GM23338 (cell line): ENCODE data around the gene PEX16. TPM values are rescaled to one million over a fixed set of nuclear protein-coding genes. Genes with fewer than 3 reads are reported as not detected.

Experiments
- ATAC-seq: fragments of 200-7000 bp; cut with Tn5 transposase; 3 replicates; pipeline ENCODE4 v1.9.1; 2020
- DNase-seq: peaks from one replicate; pipeline ENCODE4 v3.0.0-alpha.2; 2015; ENCODE audit warnings: low spot score
- H2AFZ ChIP-seq: fragments of 200-600 bp; sonication (generic); 2 replicates; pipeline ENCODE4 v1.8.0; 2016; ENCODE audit warnings: antibody characterized with exemption, mild to moderate bottlenecking, moderate library complexity
- H3F3A ChIP-seq: fragments of 200-600 bp; sonication (generic); replicated peaks from 2 replicates; pipeline ENCODE4 v1.8.0; 2017; ENCODE audit warnings: antibody characterized with exemption, mixed run types, low read depth
- H3K27ac ChIP-seq: fragments of 200-600 bp; sonication (generic); 2 replicates; pipeline ENCODE4 v1.6.1; 2016; ENCODE audit warnings: low read depth
- H3K27me3 ChIP-seq: fragments of 200-600 bp; sonication (generic); 2 replicates; pipeline ENCODE4 v1.8.0; 2016; ENCODE audit warnings: mild to moderate bottlenecking, mixed run types, moderate library complexity; ENCODE audit not compliant: insufficient read depth
- H3K36me3 ChIP-seq: fragments of 200-600 bp; sonication (generic); 2 replicates; pipeline ENCODE4 v1.8.0; 2016; ENCODE audit warnings: mild to moderate bottlenecking; ENCODE audit not compliant: insufficient read depth
- H3K4me1 ChIP-seq: fragments of 200-600 bp; sonication (generic); 2 replicates; pipeline ENCODE4 v1.8.0; 2016; ENCODE audit warnings: mild to moderate bottlenecking, moderate library complexity; ENCODE audit not compliant: insufficient read depth
- H3K4me2 ChIP-seq: fragments of 200-600 bp; sonication (generic); 2 replicates; pipeline ENCODE4 v1.7.1; 2017; ENCODE audit warnings: mixed run types
- H3K4me3 ChIP-seq: fragments of 200-600 bp; sonication (generic); 2 replicates; pipeline ENCODE4 v1.6.1; 2016; ENCODE audit warnings: mixed run types
- H3K79me2 ChIP-seq: fragments of 200-600 bp; sonication (generic); replicated peaks from 2 replicates; pipeline ENCODE4 v1.8.0; 2017; ENCODE audit warnings: mild to moderate bottlenecking; ENCODE audit not compliant: insufficient read depth
- H3K9me2 ChIP-seq: fragments of 200-600 bp; sonication (generic); 2 replicates; pipeline ENCODE4 v1.8.0; 2017; ENCODE audit not compliant: insufficient read depth
- H4K20me1 ChIP-seq: fragments of 200-600 bp; sonication (generic); replicated peaks from 2 replicates; pipeline ENCODE4 v1.8.0; 2017; ENCODE audit warnings: mild to moderate bottlenecking; ENCODE audit not compliant: insufficient read depth
- H3K27ac Mint-ChIP-seq: 2 replicates; pipeline ENCODE4 v1.8.0; 2020; ENCODE audit warnings: inconsistent platforms, mild to moderate bottlenecking, moderate library complexity, mixed read lengths
- H3K27me3 Mint-ChIP-seq: 3 replicates; pipeline ENCODE4 v1.8.0; 2022; ENCODE audit warnings: low read depth, mild to moderate bottlenecking, moderate library complexity, mixed read lengths, inconsistent platforms; ENCODE audit not compliant: insufficient read depth, poor library complexity
- H3K36me3 Mint-ChIP-seq: 3 replicates; pipeline ENCODE4 v1.8.0; 2021; ENCODE audit warnings: low read depth, mild to moderate bottlenecking, inconsistent platforms, moderate library complexity, mixed read lengths
- H3K4me1 Mint-ChIP-seq: 3 replicates; pipeline ENCODE4 v1.8.0; 2020; ENCODE audit warnings: mild to moderate bottlenecking, inconsistent platforms, mixed read lengths
- H3K4me3 Mint-ChIP-seq: 3 replicates; pipeline ENCODE4 v1.8.0; 2021; ENCODE audit warnings: moderate library complexity, mild to moderate bottlenecking, inconsistent platforms, mixed read lengths
- H3K9me3 Mint-ChIP-seq: 3 replicates; pipeline ENCODE4 v1.8.0; 2020; ENCODE audit warnings: moderate library complexity, mild to moderate bottlenecking, inconsistent platforms, mixed read lengths
- CREB1 ChIP-seq: fragments of 250-450 bp; sonication (Bioruptor Pico); IDR thresholded peaks from 2 replicates; pipeline ENCODE4 v1.5.0; 2020; ENCODE audit warnings: low read depth, mild to moderate bottlenecking, moderate library complexity
- CTCF ChIP-seq, 2 experiments: fragments of 200-600 bp in 1 of 2; sonication (generic) in 1 of 2; conservative IDR thresholded peaks; 2 replicates each; pipeline versions ENCODE4 v1.5.1 to v1.6.1; 2016 to 2017; ENCODE audit warnings: antibody characterized with exemption in 2 of 2, low read depth in 2 of 2, mild to moderate bottlenecking in 2 of 2, moderate library complexity in 1 of 2
- ETS1 ChIP-seq: IDR thresholded peaks from 2 replicates; pipeline ENCODE4 v1.6.1; 2016; ENCODE audit warnings: antibody characterized with exemption
- EZH2 ChIP-seq: fragments of 200-600 bp; sonication (generic); IDR thresholded peaks from one replicate; pipeline ENCODE4 v1.8.0; 2017; ENCODE audit warnings: antibody characterized with exemption, mild to moderate bottlenecking, low read depth; ENCODE audit not compliant: unreplicated experiment
- EZH2phosphoT487 ChIP-seq: fragments of 200-600 bp; sonication (generic); IDR thresholded peaks from one replicate; pipeline ENCODE4 v1.8.1; 2018; ENCODE audit warnings: antibody characterized with exemption; ENCODE audit not compliant: unreplicated experiment
- JUNB ChIP-seq: IDR thresholded peaks from one replicate; pipeline ENCODE4 v1.6.1; 2016; ENCODE audit warnings: antibody characterized with exemption; ENCODE audit not compliant: unreplicated experiment
- NANOG ChIP-seq: IDR thresholded peaks from 2 replicates; pipeline ENCODE4 v1.6.1; 2016; ENCODE audit warnings: antibody characterized with exemption, borderline replicate concordance
- POLR2AphosphoS5 ChIP-seq: IDR thresholded peaks from 2 replicates; pipeline ENCODE4 v1.6.1; 2016; ENCODE audit warnings: antibody characterized with exemption, low read depth
- REST ChIP-seq: IDR thresholded peaks from one replicate; pipeline ENCODE4 v1.6.1; 2018; ENCODE audit warnings: antibody characterized with exemption; ENCODE audit not compliant: unreplicated experiment
- STAT1 ChIP-seq: IDR thresholded peaks from one replicate; pipeline ENCODE4 v1.6.1; 2016; ENCODE audit warnings: antibody characterized with exemption; ENCODE audit not compliant: unreplicated experiment
- ZNF114 ChIP-seq: fragments of 250-450 bp; sonication (Bioruptor Pico); IDR thresholded peaks from 2 replicates; pipeline ENCODE4 v1.5.0; 2020; ENCODE audit warnings: mild to moderate bottlenecking, moderate library complexity
- ZNF331 ChIP-seq: fragments of 250-450 bp; sonication (Bioruptor Pico); IDR thresholded peaks from 2 replicates; pipeline ENCODE4 v1.5.0; 2020; ENCODE audit warnings: low read depth, mild to moderate bottlenecking, moderate library complexity
- ZNF462 ChIP-seq: fragments of 250-450 bp; sonication (Bioruptor Pico); IDR thresholded peaks from 2 replicates; pipeline ENCODE4 v1.5.0; 2020; ENCODE audit warnings: mild to moderate bottlenecking, moderate library complexity
- polyA plus RNA-seq: library from polyadenylated mRNA; unstranded; fragments of >200 nt; fragmentation: Nextera tagmentation; extraction: Ambion mirVana; gene quantifications from 2 replicates; pipeline ENCODE4 v1.2.1, GENCODE V29; 2016
- total RNA-seq: library from RNA; depleted of rRNA; stranded (reverse); fragments of >200 nt; shearing (Covaris generic); gene quantifications from 2 replicates; pipeline ENCODE4 v1.2.3, GENCODE V29; 2014

PEX16 gene
- total and polyA plus RNA-seq, 2 experiments from 2014 or later: 23.3 to 34.1 TPM

GRCh38 chr11:45936511-45937054 is 18.9 kb upstream of the PEX16 start:
- no peak overlapping the region for H2AFZ ChIP-seq
- peaks cover 11% of the 10 kb centered on the region; the same call in 1 of the 2 replicates for H3K36me3 ChIP-seq
- no peaks in the 10 kb centered on the region for H3K9me2 ChIP-seq
- no peak overlapping the region for H3K4me3 ChIP-seq
- H4K20me1 ChIP-seq: peaks cover 4% of the 10 kb centered on the region
- TF ChIP-seq ETS1: no peak
- TF ChIP-seq CREB1 (CRISPR knock-in tag): no peak
- TF ChIP-seq EZH2phosphoT487: no peak
- no peak for TF ChIP-seq CTCF (conservative IDR thresholded peaks at IDR 0.05; ENCODE audit: low read depth in 2 of 2)
- TF ChIP-seq STAT1: no peak
- TF ChIP-seq ZNF331 (CRISPR knock-in tag): no peak
- no peak for TF ChIP-seq EZH2
- no peak for TF ChIP-seq NANOG
- no peak for TF ChIP-seq JUNB
- no peak for TF ChIP-seq REST
- TF ChIP-seq ZNF462 (CRISPR knock-in tag): no peak
- no peak for TF ChIP-seq POLR2AphosphoS5
- no peak for TF ChIP-seq ZNF114
- Mint-ChIP-seq H3K4me1 (peaks cover 17% of the 10 kb centered on the region), H3K36me3 (peaks cover 18% of the 10 kb centered on the region), H3K27ac (no peak overlapping the region), H3K27me3 (peaks cover 1% of the 10 kb centered on the region), H3K4me3 (no peak overlapping the region), H3K9me3 (no peaks in the 10 kb centered on the region)
- H3K27me3 ChIP-seq: no peaks in the 10 kb centered on the region
- no peak for ATAC-seq
- H3F3A ChIP-seq: 0 out of 2 replicates have a peak, but pooled peaks cover 3% of the 10 kb centered on the region
- DNase-seq: no peak
- H3K79me2 ChIP-seq: 0 out of 2 replicates have a peak, but pooled peaks cover 2% of the 10 kb centered on the region
- H3K4me2 ChIP-seq: no peak overlapping the region
- H3K27ac ChIP-seq: peak overlapping the region; percentile 36; the same call in 1 of the 2 replicates
- H3K4me1 ChIP-seq: no peaks in the 10 kb centered on the region; the same call in 1 of the 2 replicates
